ENCODE measurements around the gene RNF187. TPM values are rescaled to one million over a fixed set of nuclear protein-coding genes. Genes with fewer than 3 reads are reported as not detected.

Gene RNF187
- total and polyA plus RNA-seq, 2 of the 13 experiments (the other 11 are each of a cell fraction or from before 2014, with no cell fraction given) = 41.3 to 59.4 TPM

DNA sequence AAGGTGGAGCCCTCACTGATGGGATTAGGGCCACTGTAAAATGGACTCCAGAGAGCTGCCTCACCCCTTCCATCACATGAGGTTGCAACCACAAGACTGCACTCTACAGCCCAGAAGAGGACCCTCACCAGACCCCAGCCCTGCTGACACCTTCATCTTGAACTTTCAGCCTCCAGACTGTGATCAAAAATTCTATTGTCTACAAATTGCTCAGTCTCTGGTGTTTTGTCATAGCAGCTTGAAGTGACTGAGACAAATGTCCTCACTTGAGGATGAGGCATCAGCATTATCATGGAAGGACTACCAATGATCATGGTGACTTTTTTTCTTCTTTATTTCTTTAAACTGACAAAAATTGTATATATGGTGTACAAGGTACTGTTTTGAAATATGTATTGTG is 43.8 kb upstream of the RNF187 start:
- TF ChIP-seq, protein P1, sequence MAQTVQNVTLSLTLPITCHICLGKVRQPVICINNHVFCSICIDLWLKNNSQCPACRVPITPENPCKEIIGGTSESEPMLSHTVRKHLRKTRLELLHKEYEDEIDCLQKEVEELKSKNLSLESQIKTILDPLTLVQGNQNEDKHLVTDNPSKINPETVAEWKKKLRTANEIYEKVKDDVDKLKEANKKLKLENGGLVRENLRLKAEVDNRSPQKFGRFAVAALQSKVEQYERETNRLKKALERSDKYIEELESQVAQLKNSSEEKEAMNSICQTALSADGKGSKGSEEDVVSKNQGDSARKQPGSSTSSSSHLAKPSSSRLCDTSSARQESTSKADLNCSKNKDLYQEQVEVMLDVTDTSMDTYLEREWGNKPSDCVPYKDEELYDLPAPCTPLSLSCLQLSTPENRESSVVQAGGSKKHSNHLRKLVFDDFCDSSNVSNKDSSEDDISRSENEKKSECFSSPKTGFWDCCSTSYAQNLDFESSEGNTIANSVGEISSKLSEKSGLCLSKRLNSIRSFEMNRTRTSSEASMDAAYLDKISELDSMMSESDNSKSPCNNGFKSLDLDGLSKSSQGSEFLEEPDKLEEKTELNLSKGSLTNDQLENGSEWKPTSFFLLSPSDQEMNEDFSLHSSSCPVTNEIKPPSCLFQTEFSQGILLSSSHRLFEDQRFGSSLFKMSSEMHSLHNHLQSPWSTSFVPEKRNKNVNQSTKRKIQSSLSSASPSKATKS (CRISPR knock-in tag; IDR thresholded peaks at IDR 0.05) = no peak
- TF ChIP-seq, protein P2, sequence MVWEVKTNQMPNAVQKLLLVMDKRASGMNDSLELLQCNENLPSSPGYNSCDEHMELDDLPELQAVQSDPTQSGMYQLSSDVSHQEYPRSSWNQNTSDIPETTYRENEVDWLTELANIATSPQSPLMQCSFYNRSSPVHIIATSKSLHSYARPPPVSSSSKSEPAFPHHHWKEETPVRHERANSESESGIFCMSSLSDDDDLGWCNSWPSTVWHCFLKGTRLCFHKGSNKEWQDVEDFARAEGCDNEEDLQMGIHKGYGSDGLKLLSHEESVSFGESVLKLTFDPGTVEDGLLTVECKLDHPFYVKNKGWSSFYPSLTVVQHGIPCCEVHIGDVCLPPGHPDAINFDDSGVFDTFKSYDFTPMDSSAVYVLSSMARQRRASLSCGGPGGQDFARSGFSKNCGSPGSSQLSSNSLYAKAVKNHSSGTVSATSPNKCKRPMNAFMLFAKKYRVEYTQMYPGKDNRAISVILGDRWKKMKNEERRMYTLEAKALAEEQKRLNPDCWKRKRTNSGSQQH (CRISPR knock-in tag; IDR thresholded peaks at IDR 0.05; ENCODE audit: low read depth) = no peak
- TF ChIP-seq GATAD2A (CRISPR knock-in tag; IDR thresholded peaks at IDR 0.05) (no peak), ARNTL (CRISPR knock-in tag; IDR thresholded peaks at IDR 0.05) (no peak), ZNF12 (CRISPR knock-in tag; IDR thresholded peaks at IDR 0.05) (peak; percentile 72; the same call in 1 of the 2 replicates), KAT2B (IDR thresholded peaks at IDR 0.05; ENCODE audit: borderline replicate concordance, low read depth, low read length) (no peak)
- no peaks in the 10 kb centered on the region for H3K9me3 ChIP-seq (ENCODE audit: low read length)
- peaks cover 0 to 21% of the 10 kb centered on the region in 2 experiments; a peak in 1 of 5 replicates for H3K27me3 ChIP-seq (ENCODE audit: control insufficient read depth in 1 of 2, insufficient read depth in 2 of 2, low read length in 2 of 2)
- H3K36me3 ChIP-seq (replicated peaks in 1 of 2; ENCODE audit: control insufficient read depth in 1 of 2, insufficient read depth in 2 of 2, low read length in 2 of 2) = no peaks in the 10 kb centered on the region
- FAIRE-seq = no peak
- CTCF ChIA-PET (ENCODE audit: low intra/inter-chr PET ratio, low total read pairs) = no interaction called here
- in situ Hi-C loops (cut with HindIII; ENCODE audit: extremely low pct_ligation_motif_present, low pct_unique_long_range_greater_than_20kb) = no loop called here
- BruUV-seq (replicated peaks) = no TSS peak
- no peak for DNase-seq (ENCODE audit: low spot score)
- intact Hi-C loops (cut with micrococcal nuclease; ENCODE audit: unreplicated experiment) = no loop called here
- ATAC-seq = no peak
- POLR2A ChIA-PET = no interaction called here
- no peak overlapping the region for H2AFZ ChIP-seq (ENCODE audit: low read length)
- H3K27ac ChIP-seq (ENCODE audit: extremely low read length, insufficient read depth, low read length) = no peak overlapping the region
- H3K4me3 ChIP-seq (replicated peaks in 1 of 3; ENCODE audit: insufficient read depth in 1 of 3, low read depth in 2 of 3, low read length in 3 of 3) = no peak overlapping the region
- H3K9ac ChIP-seq (ENCODE audit: insufficient read depth, low read depth, low read length) = no peak overlapping the region
- no peaks in the 10 kb centered on the region for H3K79me2 ChIP-seq (ENCODE audit: insufficient read depth, low read length)
- no peaks in the 10 kb centered on the region for H3K4me1 ChIP-seq (ENCODE audit: insufficient read depth, low read length)
- H4K20me1 ChIP-seq (ENCODE audit: insufficient read depth, low read length) = no peaks in the 10 kb centered on the region
- H3K4me2 ChIP-seq (ENCODE audit: low read depth, low read length) = no peak overlapping the region

DNA sequence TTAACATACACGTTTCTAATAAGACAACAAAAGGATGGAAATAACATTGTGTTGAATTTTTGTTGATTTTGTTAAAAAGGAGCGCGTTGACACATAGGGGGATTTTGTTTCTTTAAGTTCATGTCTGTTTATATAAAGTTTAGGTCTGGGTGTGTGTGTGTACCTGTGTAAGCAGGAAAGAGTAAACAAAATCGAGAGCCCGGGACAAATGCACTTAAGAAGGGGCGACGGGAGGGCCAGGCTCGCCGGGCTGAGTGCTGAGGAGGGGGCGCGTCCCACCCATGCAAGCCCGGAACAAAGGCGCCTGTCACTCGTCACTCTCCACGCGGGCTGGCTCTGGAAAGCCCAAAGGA is 41.7 kb upstream of the RNF187 start:
- BruUV-seq (replicated peaks) = no TSS peak
- Histone ChIP-seq H3K9me3 (ENCODE audit: low read length) (no peaks in the 10 kb centered on the region), H2AFZ (ENCODE audit: low read length) (no peak overlapping the region), H3K27ac (ENCODE audit: extremely low read length, insufficient read depth, low read length) (no peak overlapping the region), H3K27me3 (ENCODE audit: control insufficient read depth in 1 of 2, insufficient read depth in 2 of 2, low read length in 2 of 2) (peaks cover 0 to 21% of the 10 kb centered on the region in 2 experiments; a peak in 1 of 5 replicates), H3K79me2 (ENCODE audit: insufficient read depth, low read length) (no peaks in the 10 kb centered on the region), H3K4me3 (replicated peaks in 1 of 3; ENCODE audit: insufficient read depth in 1 of 3, low read depth in 2 of 3, low read length in 3 of 3) (no peak overlapping the region), H3K36me3 (replicated peaks in 1 of 2; ENCODE audit: control insufficient read depth in 1 of 2, insufficient read depth in 2 of 2, low read length in 2 of 2) (no peaks in the 10 kb centered on the region), H3K9ac (ENCODE audit: insufficient read depth, low read depth, low read length) (no peak overlapping the region), H4K20me1 (ENCODE audit: insufficient read depth, low read length) (no peaks in the 10 kb centered on the region; the same call in 1 of the 2 replicates), H3K4me1 (ENCODE audit: insufficient read depth, low read length) (no peaks in the 10 kb centered on the region), H3K4me2 (ENCODE audit: low read depth, low read length) (no peak overlapping the region)
- intact Hi-C loops (cut with micrococcal nuclease; ENCODE audit: unreplicated experiment) (no loop called here), in situ Hi-C loops (cut with HindIII; ENCODE audit: extremely low pct_ligation_motif_present, low pct_unique_long_range_greater_than_20kb) (no loop called here)
- FAIRE-seq = no peak
- no peak for DNase-seq (ENCODE audit: low spot score)
- ATAC-seq = no peak
- 19% methylated on average over 16 of the region's 16 CpGs for WGBS (ENCODE audit: low lambda C conversion rate)
- ChIA-PET POLR2A (no interaction called here), CTCF (ENCODE audit: low intra/inter-chr PET ratio, low total read pairs) (no interaction called here)
- TF ChIP-seq MTA1 (CRISPR knock-in tag; IDR thresholded peaks at IDR 0.05; ENCODE audit: borderline replicate concordance) (no peak), ZSCAN25 (CRISPR knock-in tag; IDR thresholded peaks at IDR 0.05) (no peak)
